Loucy (cell line): ENCODE results near the gene SKI.

ENCODE experiments used
- H2AFZ ChIP-seq: fragments of 200-600 bp; sonication (generic); 2 replicates; pipeline ENCODE4 v1.6.0; 2016; ENCODE audit warnings: antibody characterized with exemption, mild to moderate bottlenecking, low read length, moderate library complexity
- H3F3A ChIP-seq: fragments of 200-600 bp; 2 replicates; pipeline ENCODE4 v1.6.0; 2016; ENCODE audit warnings: antibody characterized with exemption, low read depth, mild to moderate bottlenecking
- H3K27me3 ChIP-seq: fragments of 200-600 bp; sonication (generic); 2 replicates; pipeline ENCODE4 v1.6.1; 2014; ENCODE audit warnings: low read length, mild to moderate bottlenecking; ENCODE audit not compliant: insufficient read depth, poor library complexity, severe bottlenecking
- H3K36me3 ChIP-seq: fragments of 200-600 bp; sonication (generic); 2 replicates; pipeline ENCODE4 v1.6.1; 2016; ENCODE audit warnings: low read length; ENCODE audit not compliant: insufficient read depth
- H3K4me1 ChIP-seq: fragments of 200-600 bp; sonication (generic); 2 replicates; pipeline ENCODE4 v1.5.1; 2014; ENCODE audit warnings: low read length, mild to moderate bottlenecking; ENCODE audit not compliant: insufficient read depth, poor library complexity, severe bottlenecking
- H3K4me2 ChIP-seq: fragments of 200-600 bp; sonication (generic); 2 replicates; pipeline ENCODE4 v1.6.0; 2014; ENCODE audit warnings: antibody characterized with exemption, low read length, low read depth, mild to moderate bottlenecking; ENCODE audit not compliant: poor library complexity, severe bottlenecking
- H3K4me3 ChIP-seq: fragments of 200-600 bp; sonication (generic); 2 replicates; pipeline ENCODE4 v1.5.1; 2014; ENCODE audit warnings: low read length, mild to moderate bottlenecking, mixed read lengths; ENCODE audit not compliant: poor library complexity, severe bottlenecking
- H3K79me2 ChIP-seq: fragments of 200-600 bp; sonication (generic); 2 replicates; pipeline ENCODE4 v1.6.1; 2014; ENCODE audit warnings: low read length; ENCODE audit not compliant: insufficient read depth
- H3K9ac ChIP-seq: fragments of 200-600 bp; sonication (generic); 2 replicates; pipeline ENCODE4 v1.6.0; 2014; ENCODE audit warnings: mild to moderate bottlenecking, low read depth, low read length, moderate library complexity; ENCODE audit not compliant: poor library complexity, severe bottlenecking
- H3K9me2 ChIP-seq: fragments of 200-600 bp; sonication (generic); replicated peaks from 2 replicates; pipeline ENCODE4 v1.6.1; 2016; ENCODE audit warnings: low read depth, low read length, mixed read lengths
- H3K9me3 ChIP-seq: fragments of 200-600 bp; sonication (generic); 2 replicates; pipeline ENCODE4 v1.6.1; 2014; ENCODE audit warnings: mild to moderate bottlenecking, antibody characterized with exemption, low read length, low read depth; ENCODE audit not compliant: insufficient read depth
- H4K20me1 ChIP-seq: fragments of 200-600 bp; sonication (generic); 2 replicates; pipeline ENCODE4 v1.6.0; 2014; ENCODE audit warnings: antibody characterized with exemption, low read length, mild to moderate bottlenecking; ENCODE audit not compliant: insufficient read depth, poor library complexity, severe bottlenecking
- CTCF ChIP-seq: fragments of 200-600 bp; sonication (generic); conservative IDR thresholded peaks from 2 replicates; pipeline ENCODE4 v1.5.1; 2014; ENCODE audit warnings: mild to moderate bottlenecking, antibody characterized with exemption, low read length
- EZH2phosphoT487 ChIP-seq: fragments of 200-600 bp; IDR thresholded peaks from 2 replicates; pipeline ENCODE4 v1.6.1; 2018; ENCODE audit warnings: antibody characterized with exemption, mild to moderate bottlenecking, moderate library complexity, borderline replicate concordance

Gene SKI

GRCh38 chr1:2279817-2280216 lies 51.7 kb downstream of the SKI start:
- H3K9me2 ChIP-seq: no peaks in the 10 kb centered on the region
- TF ChIP-seq EZH2phosphoT487 (no peak), CTCF (no peak)
- peak overlapping the region; percentile 83 for H3K4me2 ChIP-seq
- H4K20me1 ChIP-seq: peaks cover 10% of the 10 kb centered on the region
- H2AFZ ChIP-seq: no peak overlapping the region
- H3K4me1 ChIP-seq: peaks cover 46% of the 10 kb centered on the region
- H3K27me3 ChIP-seq: no peaks in the 10 kb centered on the region
- H3F3A ChIP-seq: peaks cover 4% of the 10 kb centered on the region; the same call in 1 of the 2 replicates
- H3K36me3 ChIP-seq: peaks cover 8% of the 10 kb centered on the region
- H3K9me3 ChIP-seq: peaks cover 4% of the 10 kb centered on the region; the same call in 1 of the 2 replicates
- H3K4me3 ChIP-seq: peak overlapping the region; percentile 59
- peak overlapping the region; percentile 67 for H3K9ac ChIP-seq
- peaks cover 64% of the 10 kb centered on the region for H3K79me2 ChIP-seq

- no peak overlapping the region for H3K9ac ChIP-seq
- peaks cover 5% of the 10 kb centered on the region for H4K20me1 ChIP-seq
- peaks cover 2% of the 10 kb centered on the region; the same call in 1 of the 2 replicates for H3K36me3 ChIP-seq
- no peak overlapping the region for H2AFZ ChIP-seq
- H3K4me1 ChIP-seq: peaks cover 22% of the 10 kb centered on the region
- H3K9me3 ChIP-seq: no peaks in the 10 kb centered on the region
- no peak overlapping the region for H3K4me2 ChIP-seq
- no peaks in the 10 kb centered on the region for H3K27me3 ChIP-seq
- H3K9me2 ChIP-seq: no peaks in the 10 kb centered on the region
- no peak overlapping the region for H3K4me3 ChIP-seq
- TF ChIP-seq EZH2phosphoT487: no peak
- TF ChIP-seq CTCF: no peak
- H3K79me2 ChIP-seq: peaks cover 50% of the 10 kb centered on the region
- H3F3A ChIP-seq: no peaks in the 10 kb centered on the region
Measured at GRCh38 chr1:2282556-2283270, 54.6 kb downstream of the SKI start.

GRCh38 chr1:2283371-2283990 lies 55.4 kb downstream of the SKI start:
- Histone ChIP-seq H3K4me2 (no peak overlapping the region), H4K20me1 (peaks cover 6% of the 10 kb centered on the region), H3K9me2 (no peaks in the 10 kb centered on the region), H3K4me1 (peaks cover 20% of the 10 kb centered on the region), H2AFZ (no peak overlapping the region), H3K79me2 (peaks cover 49% of the 10 kb centered on the region), H3K4me3 (no peak overlapping the region), H3K9me3 (no peaks in the 10 kb centered on the region), H3F3A (no peaks in the 10 kb centered on the region), H3K9ac (no peak overlapping the region), H3K27me3 (no peaks in the 10 kb centered on the region), H3K36me3 (no peaks in the 10 kb centered on the region)
- no peak for TF ChIP-seq CTCF
- no peak for TF ChIP-seq EZH2phosphoT487
